ENCODE measurements around the gene FAM200B.

The FAM200B gene

GRCh38 chr4:15681372-15682241 lies at the start of gene FAM200B:
Gene FAM200B, plus strand, starts transcription at chr4:15681827. Its CDS starts 5,151 bp downstream, at chr4:15686978.
- Histone ChIP-seq H3K36me3 (ENCODE audit: control insufficient read depth, low read length) (peaks cover 71% of the 10 kb centered on the region), H3K9me3 (ENCODE audit: control insufficient read depth, insufficient read depth, low read length) (no peaks in the 10 kb centered on the region), H3K9me2 (replicated peaks; ENCODE audit: control insufficient read depth, low read length) (no peaks in the 10 kb centered on the region), H3K4me3 (ENCODE audit: low read length) (peak within 1 kb of the TSS; percentile 90), H3K79me2 (ENCODE audit: control insufficient read depth, low read length) (peaks cover 85% of the 10 kb centered on the region), H3K27me3 (ENCODE audit: control insufficient read depth, low read length) (no peaks in the 10 kb centered on the region), H3K4me1 (ENCODE audit: control insufficient read depth, low read length) (peaks cover 48% of the 10 kb centered on the region), H4K20me1 (ENCODE audit: control insufficient read depth, insufficient read depth, low read depth, low read length) (no peaks in the 10 kb centered on the region), H3F3A (ENCODE audit: control insufficient read depth, insufficient read depth) (peaks cover 19% of the 10 kb centered on the region), H3K27ac (ENCODE audit: low read depth, low read length) (peak within 1 kb of the TSS; percentile 93), H3K4me2 (ENCODE audit: low read length) (peak within 1 kb of the TSS; percentile 70)
- TF ChIP-seq EZH2phosphoT487 (IDR thresholded peaks at IDR 0.05; ENCODE audit: borderline replicate concordance, low read length) (no peak), CTCF (IDR thresholded peaks at IDR 0.05; ENCODE audit: low read depth, low read length, poor library complexity, severe bottlenecking) (peak; percentile 8)

- Histone ChIP-seq H3K27me3 (ENCODE audit: control insufficient read depth, low read length) (no peaks in the 10 kb centered on the region), H3K4me2 (ENCODE audit: low read length) (no peak overlapping the region), H3K9me2 (replicated peaks; ENCODE audit: control insufficient read depth, low read length) (no peaks in the 10 kb centered on the region), H3K27ac (ENCODE audit: low read depth, low read length) (no peak overlapping the region), H3K79me2 (ENCODE audit: control insufficient read depth, low read length) (peaks cover 6% of the 10 kb centered on the region), H4K20me1 (ENCODE audit: control insufficient read depth, insufficient read depth, low read depth, low read length) (no peaks in the 10 kb centered on the region), H3K4me1 (ENCODE audit: control insufficient read depth, low read length) (peaks cover 14% of the 10 kb centered on the region), H3K4me3 (ENCODE audit: low read length) (no peak overlapping the region), H3F3A (ENCODE audit: control insufficient read depth, insufficient read depth) (no peaks in the 10 kb centered on the region), H3K36me3 (ENCODE audit: control insufficient read depth, low read length) (peaks cover 80% of the 10 kb centered on the region), H3K9me3 (ENCODE audit: control insufficient read depth, insufficient read depth, low read length) (no peaks in the 10 kb centered on the region)
- TF ChIP-seq CTCF (IDR thresholded peaks at IDR 0.05; ENCODE audit: low read depth, low read length, poor library complexity, severe bottlenecking) (no peak), EZH2phosphoT487 (IDR thresholded peaks at IDR 0.05; ENCODE audit: borderline replicate concordance, low read length) (no peak)
Observed at GRCh38 chr4:15636818-15637217, 44.8 kb upstream of the FAM200B start.

- Histone ChIP-seq H4K20me1 (ENCODE audit: control insufficient read depth, insufficient read depth, low read depth, low read length) (no peaks in the 10 kb centered on the region), H3K27me3 (ENCODE audit: control insufficient read depth, low read length) (no peaks in the 10 kb centered on the region)
- TF ChIP-seq CTCF (IDR thresholded peaks at IDR 0.05; ENCODE audit: low read depth, low read length, poor library complexity, severe bottlenecking): no peak
- no peak for TF ChIP-seq EZH2phosphoT487 (IDR thresholded peaks at IDR 0.05; ENCODE audit: borderline replicate concordance, low read length)
Observed at GRCh38 chr4:15638418-15638817, 43.2 kb upstream of the FAM200B start.

More at GRCh38 chr4:15638418-15638817, 43.2 kb upstream of the FAM200B start:
- Histone ChIP-seq H3K36me3 (ENCODE audit: control insufficient read depth, low read length) (peaks cover 74% of the 10 kb centered on the region), H3K27ac (ENCODE audit: low read depth, low read length) (no peak overlapping the region), H3K4me3 (ENCODE audit: low read length) (no peak overlapping the region), H3K79me2 (ENCODE audit: control insufficient read depth, low read length) (peaks cover 20% of the 10 kb centered on the region), H3F3A (ENCODE audit: control insufficient read depth, insufficient read depth) (no peaks in the 10 kb centered on the region), H3K9me2 (replicated peaks; ENCODE audit: control insufficient read depth, low read length) (no peaks in the 10 kb centered on the region), H3K4me1 (ENCODE audit: control insufficient read depth, low read length) (peaks cover 14% of the 10 kb centered on the region), H3K4me2 (ENCODE audit: low read length) (no peak overlapping the region), H3K9me3 (ENCODE audit: control insufficient read depth, insufficient read depth, low read length) (no peaks in the 10 kb centered on the region)
